Vagina (tissue), 2 donors: ENCODE measurements around the gene PARP9.

Experiments
- POLR2A ChIP-seq, 2 donors: fragments of 450-650 bp; IDR thresholded peaks; one replicate each; pipeline ENCODE4 v1.6.1; 2017; ENCODE audit warnings: antibody characterized with exemption in 2 of 2, mild to moderate bottlenecking in 2 of 2, moderate library complexity in 2 of 2
- TF ChIP-seq, protein P1 (sequence below), 3 experiments: fragments of 450-650 bp in 2 of 3; fragments of 200-600 bp in 1 of 3; sonication (generic) in 1 of 3; IDR thresholded peaks; one replicate each; pipeline ENCODE4 v1.5.1; 2017 to 2019; ENCODE audit warnings: antibody characterized with exemption in 3 of 3, mild to moderate bottlenecking in 2 of 3, moderate library complexity in 2 of 3

- TF ChIP-seq, protein P1, sequence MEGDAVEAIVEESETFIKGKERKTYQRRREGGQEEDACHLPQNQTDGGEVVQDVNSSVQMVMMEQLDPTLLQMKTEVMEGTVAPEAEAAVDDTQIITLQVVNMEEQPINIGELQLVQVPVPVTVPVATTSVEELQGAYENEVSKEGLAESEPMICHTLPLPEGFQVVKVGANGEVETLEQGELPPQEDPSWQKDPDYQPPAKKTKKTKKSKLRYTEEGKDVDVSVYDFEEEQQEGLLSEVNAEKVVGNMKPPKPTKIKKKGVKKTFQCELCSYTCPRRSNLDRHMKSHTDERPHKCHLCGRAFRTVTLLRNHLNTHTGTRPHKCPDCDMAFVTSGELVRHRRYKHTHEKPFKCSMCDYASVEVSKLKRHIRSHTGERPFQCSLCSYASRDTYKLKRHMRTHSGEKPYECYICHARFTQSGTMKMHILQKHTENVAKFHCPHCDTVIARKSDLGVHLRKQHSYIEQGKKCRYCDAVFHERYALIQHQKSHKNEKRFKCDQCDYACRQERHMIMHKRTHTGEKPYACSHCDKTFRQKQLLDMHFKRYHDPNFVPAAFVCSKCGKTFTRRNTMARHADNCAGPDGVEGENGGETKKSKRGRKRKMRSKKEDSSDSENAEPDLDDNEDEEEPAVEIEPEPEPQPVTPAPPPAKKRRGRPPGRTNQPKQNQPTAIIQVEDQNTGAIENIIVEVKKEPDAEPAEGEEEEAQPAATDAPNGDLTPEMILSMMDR (IDR thresholded peaks at IDR 0.05), result no peak
- TF ChIP-seq POLR2A (IDR thresholded peaks at IDR 0.05), result no peak
Measured at GRCh38 chr3:122602011-122602710, 38.1 kb upstream of the PARP9 start.
